Mononuclear cell (primary cell): ENCODE data around the gene TMEM187. TPM values are rescaled to one million over a fixed set of nuclear protein-coding genes. Genes with fewer than 3 reads are reported as not detected.

Source experiments
- H3K27me3 ChIP-seq: 2 replicates; pipeline ENCODE4 v1.6.0; 2011; ENCODE audit warnings: low read length, control low read depth; ENCODE audit not compliant: insufficient read depth
- H3K4me1 ChIP-seq: 2 replicates; pipeline ENCODE4 v1.5.1; 2011; ENCODE audit warnings: mild to moderate bottlenecking, low read length, control low read depth; ENCODE audit not compliant: insufficient read depth
- H3K4me3 ChIP-seq: 2 replicates; pipeline ENCODE4 v1.5.1; 2011; ENCODE audit warnings: mild to moderate bottlenecking, low read length, moderate library complexity
- H3K9me3 ChIP-seq: 2 replicates; pipeline ENCODE4 v1.5.1; 2011; ENCODE audit warnings: low read depth, mild to moderate bottlenecking, control low read depth, low read length
- total RNA-seq: library from RNA; depleted of rRNA; stranded (reverse); fragments of >200 nt; gene quantifications from one replicate; pipeline ENCODE4 v1.2.3, GENCODE V29; 2012

Gene TMEM187
- total RNA-seq, 1 donor: 1.8 TPM

GRCh38 chrX:153945956-153946943 lies 26.3 kb upstream of the TMEM187 start:
- Histone ChIP-seq H3K4me3 (no peak overlapping the region), H3K27me3 (no peaks in the 10 kb centered on the region), H3K9me3 (no peaks in the 10 kb centered on the region), H3K4me1 (peaks cover 34% of the 10 kb centered on the region)

DNA sequence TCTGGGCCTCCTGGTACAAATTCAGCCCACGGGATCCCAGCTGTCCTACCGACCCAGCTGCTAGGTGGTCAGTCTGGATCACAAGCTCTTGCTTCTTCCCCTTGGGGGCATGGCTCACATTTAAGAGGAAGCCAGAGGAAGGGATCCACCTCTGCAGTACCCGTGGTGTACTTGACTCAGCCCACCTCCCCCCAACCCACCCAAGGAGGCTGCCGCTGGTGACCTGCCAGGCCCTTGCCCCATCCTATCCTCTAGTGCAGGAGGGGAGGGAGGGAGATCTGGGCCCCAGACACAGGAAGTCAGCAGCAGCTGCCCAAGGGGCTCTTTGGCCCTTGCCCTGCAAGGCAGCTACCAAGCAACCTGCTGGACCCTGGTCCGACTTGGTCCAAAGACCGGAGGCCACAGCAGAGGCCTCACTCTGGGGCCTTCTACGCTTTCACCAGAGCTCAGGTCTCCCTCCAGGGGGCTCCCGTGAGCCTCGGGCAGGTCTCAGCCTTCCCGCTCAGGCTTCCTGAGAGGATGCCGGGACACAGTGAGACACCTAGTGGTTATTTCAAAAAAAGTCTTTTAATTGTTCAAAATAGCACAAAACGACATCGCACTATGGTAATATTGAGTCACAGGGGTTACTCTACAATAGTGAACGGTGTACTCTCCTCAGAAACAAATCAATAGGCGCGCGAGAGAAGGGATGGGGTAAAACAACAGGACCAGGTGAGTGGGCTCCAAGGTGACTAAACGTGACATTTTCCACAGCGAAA lies 25.4 kb upstream of the TMEM187 start:
- Histone ChIP-seq H3K4me1 (peaks cover 28% of the 10 kb centered on the region), H3K27me3 (no peaks in the 10 kb centered on the region), H3K4me3 (no peak overlapping the region), H3K9me3 (no peaks in the 10 kb centered on the region)

- peaks cover 24% of the 10 kb centered on the region for H3K4me1 ChIP-seq
- no peak overlapping the region for H3K4me3 ChIP-seq
- no peaks in the 10 kb centered on the region for H3K27me3 ChIP-seq
- H3K9me3 ChIP-seq: no peaks in the 10 kb centered on the region
Measured at GRCh38 chrX:153948002-153948466, 24.5 kb upstream of the TMEM187 start.

DNA sequence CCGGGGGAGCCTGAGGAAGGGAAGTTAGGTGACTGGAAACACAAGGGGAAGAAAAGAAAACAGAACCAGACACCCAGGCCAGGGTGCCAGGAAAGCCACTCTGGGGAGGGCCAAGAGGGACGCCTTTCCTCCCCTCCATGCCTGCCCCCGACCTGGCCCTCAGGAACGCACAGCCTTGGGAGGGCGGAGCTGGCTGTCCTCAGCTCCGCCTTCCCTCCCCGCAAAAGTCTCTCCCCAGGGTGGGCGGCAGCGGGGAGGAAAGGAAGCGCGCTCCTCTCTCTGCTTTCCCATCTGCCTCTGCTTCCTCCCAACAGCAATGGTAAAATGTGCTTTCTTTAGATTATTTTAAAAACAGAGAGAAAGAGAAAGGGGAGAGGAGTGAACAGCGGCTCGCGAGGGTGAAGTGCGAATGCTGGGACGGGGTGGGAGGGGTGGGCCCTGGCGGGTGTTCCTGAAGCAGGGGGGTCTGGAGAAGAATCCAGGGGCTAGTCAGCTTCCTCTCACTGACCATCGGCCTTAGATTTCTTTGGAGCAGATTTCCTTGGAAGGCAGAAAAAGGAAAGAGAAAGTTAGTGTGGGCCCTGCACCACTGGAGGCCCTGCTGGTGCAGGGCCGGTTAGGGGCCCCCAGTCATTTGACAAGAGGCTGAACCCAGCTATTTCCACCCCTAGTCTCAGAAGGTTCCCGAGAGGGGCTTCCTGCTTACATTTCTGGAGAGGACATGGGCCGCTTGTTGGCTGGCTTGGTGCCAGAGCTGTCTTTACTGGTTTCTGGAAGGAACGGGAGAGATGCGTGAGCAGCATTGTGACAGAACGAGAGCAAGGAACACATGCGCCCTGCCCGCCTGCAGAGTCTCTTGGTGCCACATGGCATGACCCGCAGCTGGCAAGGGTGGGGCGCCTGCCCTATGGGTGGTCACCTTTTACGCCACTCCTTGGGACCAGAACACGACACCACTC lies 23.4 kb upstream of the TMEM187 start:
- H3K27me3 ChIP-seq: no peaks in the 10 kb centered on the region
- no peaks in the 10 kb centered on the region for H3K9me3 ChIP-seq
- H3K4me1 ChIP-seq: peaks cover 13% of the 10 kb centered on the region
- H3K4me3 ChIP-seq: no peak overlapping the region

DNA sequence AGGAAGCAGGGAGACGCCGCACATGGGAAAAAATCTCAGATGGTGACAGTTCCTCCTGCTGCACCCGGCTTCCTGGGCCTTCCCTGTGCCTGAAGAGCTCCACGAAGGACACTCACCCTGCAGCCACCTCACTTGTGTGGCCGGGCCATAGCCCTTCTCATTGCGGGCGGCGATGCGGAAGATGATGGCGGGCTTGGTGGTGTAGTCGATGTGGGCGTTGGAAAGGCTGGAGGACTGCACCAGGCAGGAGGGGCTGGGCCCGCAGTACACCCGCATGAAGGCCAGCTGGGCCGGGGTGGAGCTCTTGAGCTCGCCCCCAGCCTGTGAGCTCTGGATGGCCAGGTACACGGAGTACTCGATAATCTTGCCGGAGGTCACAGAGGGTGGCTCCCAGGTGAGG lies 22.4 kb upstream of the TMEM187 start:
- Histone ChIP-seq H3K27me3 (no peaks in the 10 kb centered on the region), H3K4me3 (no peak overlapping the region), H3K4me1 (peaks cover 12% of the 10 kb centered on the region), H3K9me3 (no peaks in the 10 kb centered on the region)

- Histone ChIP-seq H3K9me3 (no peaks in the 10 kb centered on the region), H3K4me3 (no peak overlapping the region), H3K27me3 (no peaks in the 10 kb centered on the region), H3K4me1 (peaks cover 9% of the 10 kb centered on the region)
Measured at GRCh38 chrX:153951683-153952372, 20.7 kb upstream of the TMEM187 start.

- Histone ChIP-seq H3K9me3 (no peaks in the 10 kb centered on the region), H3K4me1 (peaks cover 5% of the 10 kb centered on the region), H3K27me3 (no peaks in the 10 kb centered on the region), H3K4me3 (no peak overlapping the region)
Measured at GRCh38 chrX:153952373-153953026, 20.1 kb upstream of the TMEM187 start.

GRCh38 chrX:153953342-153953830 lies 19.2 kb upstream of the TMEM187 start:
- H3K4me1 ChIP-seq: no peaks in the 10 kb centered on the region
- no peak overlapping the region for H3K4me3 ChIP-seq
- no peaks in the 10 kb centered on the region for H3K27me3 ChIP-seq
- H3K9me3 ChIP-seq: no peaks in the 10 kb centered on the region

DNA sequence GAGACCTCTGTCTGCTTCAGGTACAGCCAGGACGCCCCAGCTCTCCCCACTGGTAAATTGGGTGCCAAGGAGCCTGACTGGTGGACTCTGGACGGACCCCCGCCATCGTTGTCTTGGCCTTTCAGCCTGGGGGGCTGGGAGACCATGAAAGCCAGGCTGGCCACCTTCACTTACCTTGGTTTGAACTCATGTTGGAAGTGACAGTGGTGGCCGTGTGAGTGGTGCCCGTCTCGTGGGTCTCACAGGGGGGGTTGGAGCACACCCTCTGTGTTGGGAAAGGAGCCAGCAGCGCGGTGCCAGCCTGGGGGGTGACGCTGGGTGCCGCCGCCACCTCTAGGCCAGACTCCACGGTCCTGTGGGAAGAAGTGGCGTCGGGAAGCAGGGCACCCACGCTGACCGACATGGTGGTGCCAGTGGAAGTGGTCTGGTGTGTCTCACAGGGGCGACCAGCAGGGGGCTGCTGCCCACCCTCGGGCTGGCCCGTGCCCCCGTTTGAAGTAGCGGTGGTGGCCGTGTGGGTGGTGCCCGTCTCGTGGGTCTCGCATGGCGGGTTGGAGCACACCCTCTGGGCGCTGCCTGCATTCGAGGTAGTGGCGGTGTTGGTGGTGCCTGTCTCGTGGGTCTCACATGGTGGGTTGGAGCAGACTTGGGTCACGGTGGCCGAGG lies 18.5 kb upstream of the TMEM187 start:
- Histone ChIP-seq H3K4me1 (no peaks in the 10 kb centered on the region), H3K27me3 (no peaks in the 10 kb centered on the region), H3K4me3 (no peak overlapping the region)

DNA sequence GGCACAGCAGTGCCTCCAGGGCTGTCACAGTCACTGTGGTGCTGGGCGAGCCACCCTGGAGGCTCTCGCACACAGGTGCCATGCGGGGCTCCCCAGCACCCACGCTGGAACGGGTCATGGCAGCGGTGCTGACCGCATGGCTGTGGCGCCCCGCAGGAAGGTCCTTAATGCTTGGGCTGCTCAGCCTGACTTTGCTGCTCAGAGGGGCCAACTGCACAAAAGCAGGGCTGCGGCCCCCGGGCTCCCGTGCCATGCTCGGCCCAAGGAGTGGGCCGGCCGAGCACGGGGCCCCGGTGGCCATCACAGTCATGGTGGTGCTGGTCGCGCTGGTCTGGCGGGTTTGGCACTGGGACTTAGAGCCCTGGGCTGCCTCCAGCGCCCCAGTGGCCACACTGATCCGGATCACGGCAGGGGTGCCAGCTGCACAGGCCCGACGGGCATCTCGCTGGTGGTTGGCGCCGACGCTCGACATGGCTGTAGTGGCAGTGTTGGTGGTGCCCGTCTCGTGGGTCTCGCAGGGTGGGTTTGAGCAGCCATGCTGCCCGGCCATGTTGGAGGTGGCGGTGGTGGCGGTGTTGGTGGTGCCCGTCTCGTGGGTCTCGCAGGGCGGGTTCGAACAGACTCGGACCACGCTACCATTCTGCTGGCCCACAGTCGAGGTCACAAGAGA lies 17.9 kb upstream of the TMEM187 start:
- Histone ChIP-seq H3K9me3 (no peaks in the 10 kb centered on the region), H3K27me3 (no peaks in the 10 kb centered on the region), H3K4me1 (no peaks in the 10 kb centered on the region), H3K4me3 (no peak overlapping the region)

More for the DNA sequence above, 18.5 kb upstream of the TMEM187 start:
- H3K9me3 ChIP-seq: no peaks in the 10 kb centered on the region

DNA sequence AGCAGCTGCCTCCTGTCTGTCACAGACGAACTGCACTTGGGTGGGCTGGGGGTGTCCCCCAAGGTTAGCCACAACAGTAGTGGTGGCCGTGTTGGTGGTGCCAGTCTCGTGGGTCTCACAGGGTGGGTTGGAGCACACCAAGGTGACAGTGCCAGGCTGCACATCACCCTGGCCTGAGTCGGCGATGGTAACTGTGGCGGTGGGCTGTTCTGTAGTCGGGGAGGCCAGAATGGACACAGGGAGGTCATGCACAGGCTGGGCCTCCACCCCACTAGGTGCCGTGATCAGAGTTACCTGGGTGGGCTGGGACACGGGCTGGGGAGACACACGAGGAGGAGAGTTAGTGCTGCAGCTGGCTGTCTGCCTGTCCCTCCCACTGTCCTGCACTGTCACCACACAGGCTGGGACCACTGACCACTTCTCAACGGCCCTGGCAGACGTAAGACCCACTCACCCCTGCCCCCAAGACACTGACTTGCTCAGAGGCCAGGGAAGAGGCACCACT lies 17.3 kb upstream of the TMEM187 start:
- Histone ChIP-seq H3K9me3 (no peaks in the 10 kb centered on the region), H3K4me3 (no peak overlapping the region), H3K27me3 (no peaks in the 10 kb centered on the region), H3K4me1 (no peaks in the 10 kb centered on the region)

DNA sequence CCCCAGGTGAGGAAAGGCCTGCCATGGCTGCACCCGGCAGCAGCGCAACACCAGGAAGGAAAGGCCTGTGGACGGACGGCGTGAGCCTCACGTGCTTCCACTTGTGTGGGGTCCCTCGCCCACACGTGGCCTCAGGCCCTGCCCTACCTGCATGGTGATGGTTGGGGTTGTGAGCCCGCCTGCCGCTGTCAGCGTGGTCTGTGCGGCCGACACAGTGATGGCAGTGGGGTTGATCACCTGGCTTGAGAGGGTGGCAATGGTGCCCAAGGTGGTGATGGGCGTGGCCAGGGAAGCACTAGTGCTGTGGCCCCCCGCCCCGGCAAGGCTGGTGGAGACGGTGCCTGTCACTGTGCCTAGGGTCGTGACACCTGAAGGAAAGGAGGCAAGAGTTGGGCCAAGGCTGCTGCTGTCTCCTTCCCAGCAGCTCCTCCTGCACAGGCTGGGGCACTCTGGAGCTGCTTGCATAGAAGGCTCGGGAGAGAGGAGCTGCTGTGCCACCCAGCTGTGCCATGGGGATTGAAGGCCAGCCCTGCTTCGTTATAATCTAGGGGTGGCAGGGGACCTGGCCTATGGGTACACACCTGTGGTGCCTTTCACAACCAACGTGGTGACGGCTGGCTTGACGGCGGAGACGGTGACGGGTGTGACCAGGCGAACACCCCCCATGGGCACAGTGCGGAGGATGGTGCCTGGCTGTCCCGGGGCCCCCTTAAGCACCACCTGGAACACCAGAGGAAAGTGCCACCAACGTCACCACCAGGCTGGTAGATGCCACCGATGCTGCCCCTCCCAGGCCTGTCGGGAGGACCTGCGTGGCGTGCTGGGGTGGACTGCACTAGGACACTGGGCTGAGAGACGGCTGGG lies 16.3 kb upstream of the TMEM187 start:
- no peaks in the 10 kb centered on the region for H3K9me3 ChIP-seq
- no peak overlapping the region for H3K4me3 ChIP-seq
- H3K4me1 ChIP-seq: no peaks in the 10 kb centered on the region
- H3K27me3 ChIP-seq: no peaks in the 10 kb centered on the region
